ENCODE results near the gene COMMD3. TPM values are rescaled to one million over a fixed set of nuclear protein-coding genes. Genes with fewer than 3 reads are reported as not detected.

Gene COMMD3
- total RNA-seq, 1 experiment from 2014 or later: 2.4 TPM

DNA sequence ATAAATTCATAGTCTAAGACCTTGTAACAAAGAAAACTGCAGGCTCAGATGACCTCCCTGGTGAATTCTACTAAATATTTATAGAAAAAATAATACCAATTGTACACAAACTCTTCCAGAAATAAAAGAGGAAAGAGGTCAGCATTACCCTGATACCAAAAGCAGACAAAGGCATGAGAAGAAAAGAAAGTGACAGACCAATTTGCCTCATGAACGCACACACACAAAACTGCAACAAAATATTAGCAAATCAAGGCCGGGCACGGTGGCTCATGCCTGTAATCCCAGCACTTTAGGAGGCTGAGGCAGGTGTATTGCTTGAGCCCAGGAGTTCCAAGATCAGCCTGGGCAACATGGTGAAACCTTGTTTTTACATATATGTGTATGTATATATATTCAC is 12.7 kb upstream of the COMMD3 start:
- TF ChIP-seq, protein P1, sequence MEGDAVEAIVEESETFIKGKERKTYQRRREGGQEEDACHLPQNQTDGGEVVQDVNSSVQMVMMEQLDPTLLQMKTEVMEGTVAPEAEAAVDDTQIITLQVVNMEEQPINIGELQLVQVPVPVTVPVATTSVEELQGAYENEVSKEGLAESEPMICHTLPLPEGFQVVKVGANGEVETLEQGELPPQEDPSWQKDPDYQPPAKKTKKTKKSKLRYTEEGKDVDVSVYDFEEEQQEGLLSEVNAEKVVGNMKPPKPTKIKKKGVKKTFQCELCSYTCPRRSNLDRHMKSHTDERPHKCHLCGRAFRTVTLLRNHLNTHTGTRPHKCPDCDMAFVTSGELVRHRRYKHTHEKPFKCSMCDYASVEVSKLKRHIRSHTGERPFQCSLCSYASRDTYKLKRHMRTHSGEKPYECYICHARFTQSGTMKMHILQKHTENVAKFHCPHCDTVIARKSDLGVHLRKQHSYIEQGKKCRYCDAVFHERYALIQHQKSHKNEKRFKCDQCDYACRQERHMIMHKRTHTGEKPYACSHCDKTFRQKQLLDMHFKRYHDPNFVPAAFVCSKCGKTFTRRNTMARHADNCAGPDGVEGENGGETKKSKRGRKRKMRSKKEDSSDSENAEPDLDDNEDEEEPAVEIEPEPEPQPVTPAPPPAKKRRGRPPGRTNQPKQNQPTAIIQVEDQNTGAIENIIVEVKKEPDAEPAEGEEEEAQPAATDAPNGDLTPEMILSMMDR (conservative IDR thresholded peaks at IDR 0.05): no peak
- Histone ChIP-seq H3K79me1 (ENCODE audit: insufficient read depth, low read depth, low read length, poor library complexity, severe bottlenecking) (no peaks in the 10 kb centered on the region), H3K4me1 (ENCODE audit: insufficient read depth, low read length) (no peaks in the 10 kb centered on the region), H2AK5ac (ENCODE audit: insufficient read length, low read length) (no peak overlapping the region), H2BK20ac (ENCODE audit: low read depth, low read length, poor library complexity, severe bottlenecking) (no peak overlapping the region), H3K18ac (ENCODE audit: insufficient read length, low read depth, low read length) (no peak overlapping the region), H3K23me2 (ENCODE audit: insufficient read length, low read depth, low read length, poor library complexity, severe bottlenecking) (no peaks in the 10 kb centered on the region), H3K14ac (ENCODE audit: insufficient read depth, low read length) (no peak overlapping the region), H4K5ac (ENCODE audit: insufficient read length, low read depth, low read length) (no peak overlapping the region), H2AFZ (ENCODE audit: low read length) (no peak overlapping the region), H4K20me1 (ENCODE audit: control insufficient read depth, insufficient read depth, insufficient read length) (no peaks in the 10 kb centered on the region), H3K27me3 (ENCODE audit: insufficient read depth, low read length) (no peaks in the 10 kb centered on the region), H3K23ac (ENCODE audit: insufficient read length, low read depth, low read length) (no peak overlapping the region), H3K79me2 (ENCODE audit: insufficient read depth, low read length) (no peaks in the 10 kb centered on the region), H3K27ac (ENCODE audit: insufficient read length, low read depth, low read length) (no peak overlapping the region), H4K91ac (ENCODE audit: insufficient read length, low read depth, low read length) (no peak overlapping the region), H3K9me3 (ENCODE audit: control insufficient read depth, low read depth, low read length) (no peaks in the 10 kb centered on the region), H2BK120ac (ENCODE audit: low read depth, low read length, poor library complexity, severe bottlenecking) (no peak overlapping the region), H2BK12ac (ENCODE audit: insufficient read length, low read depth, low read length) (no peak overlapping the region), H3K9ac (ENCODE audit: extremely low read depth, insufficient read length, low read length) (no peak overlapping the region), H3K56ac (ENCODE audit: insufficient read length, low read depth, low read length) (no peak overlapping the region), H3K4me2 (ENCODE audit: insufficient read depth, insufficient read length, low read length) (no peak overlapping the region), H3K4ac (ENCODE audit: low read depth, low read length) (no peak overlapping the region), H2BK5ac (ENCODE audit: insufficient read length, low read length) (no peak overlapping the region), H3T11ph (ENCODE audit: low read length) (no peak overlapping the region), H4K8ac (replicated peaks; ENCODE audit: insufficient read length, low read depth, low read length) (no peak overlapping the region), H2BK15ac (ENCODE audit: low read depth, low read length) (no peak overlapping the region)
- Mint-ChIP-seq H3K36me3 (ENCODE audit: insufficient read depth in 1 of 3, low read depth in 3 of 3) (no peaks in the 10 kb centered on the region), H3K27ac (no peak overlapping the region), H3K4me1 (no peaks in the 10 kb centered on the region), H3K27me3 (ENCODE audit: low read depth) (peaks cover 7% of the 10 kb centered on the region; the same call in 1 of the 2 replicates), H3K9me3 (peaks cover 0 to 5% of the 10 kb centered on the region in 2 experiments; a peak in 1 of 5 replicates), H3K4me3 (no peak overlapping the region)
- WGBS (ENCODE audit: extremely low coverage, insufficient read length, low lambda C conversion rate): no CpG with 5 or more reads among the region's 3 CpGs
- DNase-seq: no peak

Measured in H9 (cell line).